Measurements from ENCODE around the gene COL5A1. TPM values are rescaled to one million over a fixed set of nuclear protein-coding genes. Genes with fewer than 3 reads are reported as not detected.
"Not testable (repeated sequence)": the region's sequence is repeated elsewhere in the genome, so short reads cannot be mapped to it uniquely, and the experiment has no call there.

Gene COL5A1
- total and polyA plus RNA-seq, 2 experiments from 2014 or later, result 2.5 to 13.1 TPM

GRCh38 chr9:134702291-134702690 is 60.7 kb downstream of the COL5A1 start:
- no peaks in the 10 kb centered on the region; the same call in 1 of the 2 replicates for H3K4me1 ChIP-seq (ENCODE audit: insufficient read depth)
- H4K20me1 ChIP-seq (replicated peaks; ENCODE audit: insufficient read depth), result no peaks in the 10 kb centered on the region
- no peaks in the 10 kb centered on the region for H3F3A ChIP-seq (replicated peaks; ENCODE audit: low read depth)
- H2AFZ ChIP-seq, result no peak overlapping the region
- no peaks in the 10 kb centered on the region for H3K9me2 ChIP-seq (ENCODE audit: insufficient read depth)
- H3K27ac ChIP-seq (ENCODE audit: low read depth), result no peak overlapping the region
- H3K36me3 ChIP-seq (ENCODE audit: insufficient read depth), result no peaks in the 10 kb centered on the region
- DNase-seq (ENCODE audit: low spot score) (no peak), ATAC-seq (no peak)
- no peaks in the 10 kb centered on the region for H3K9me3 Mint-ChIP-seq
- peaks cover 4% of the 10 kb centered on the region for H3K27me3 Mint-ChIP-seq (ENCODE audit: insufficient read depth, low read depth, poor library complexity)
- TF ChIP-seq JUNB (IDR thresholded peaks at IDR 0.05; ENCODE audit: unreplicated experiment) (no peak), EZH2phosphoT487 (IDR thresholded peaks at IDR 0.05; ENCODE audit: unreplicated experiment) (no peak), CREB1 (CRISPR knock-in tag; IDR thresholded peaks at IDR 0.05; ENCODE audit: low read depth) (no peak), ZNF462 (CRISPR knock-in tag; IDR thresholded peaks at IDR 0.05) (no peak)
- TF ChIP-seq, protein P1, sequence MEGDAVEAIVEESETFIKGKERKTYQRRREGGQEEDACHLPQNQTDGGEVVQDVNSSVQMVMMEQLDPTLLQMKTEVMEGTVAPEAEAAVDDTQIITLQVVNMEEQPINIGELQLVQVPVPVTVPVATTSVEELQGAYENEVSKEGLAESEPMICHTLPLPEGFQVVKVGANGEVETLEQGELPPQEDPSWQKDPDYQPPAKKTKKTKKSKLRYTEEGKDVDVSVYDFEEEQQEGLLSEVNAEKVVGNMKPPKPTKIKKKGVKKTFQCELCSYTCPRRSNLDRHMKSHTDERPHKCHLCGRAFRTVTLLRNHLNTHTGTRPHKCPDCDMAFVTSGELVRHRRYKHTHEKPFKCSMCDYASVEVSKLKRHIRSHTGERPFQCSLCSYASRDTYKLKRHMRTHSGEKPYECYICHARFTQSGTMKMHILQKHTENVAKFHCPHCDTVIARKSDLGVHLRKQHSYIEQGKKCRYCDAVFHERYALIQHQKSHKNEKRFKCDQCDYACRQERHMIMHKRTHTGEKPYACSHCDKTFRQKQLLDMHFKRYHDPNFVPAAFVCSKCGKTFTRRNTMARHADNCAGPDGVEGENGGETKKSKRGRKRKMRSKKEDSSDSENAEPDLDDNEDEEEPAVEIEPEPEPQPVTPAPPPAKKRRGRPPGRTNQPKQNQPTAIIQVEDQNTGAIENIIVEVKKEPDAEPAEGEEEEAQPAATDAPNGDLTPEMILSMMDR (conservative IDR thresholded peaks at IDR 0.05; ENCODE audit: low read depth in 2 of 2), result no peak
- no peak overlapping the region for H3K4me2 ChIP-seq
- H3K36me3 Mint-ChIP-seq (ENCODE audit: low read depth), result no peaks in the 10 kb centered on the region
- no peaks in the 10 kb centered on the region for H3K27me3 ChIP-seq (ENCODE audit: insufficient read depth)
- no peak overlapping the region for H3K4me3 Mint-ChIP-seq
- H3K4me3 ChIP-seq, result no peak overlapping the region
- H3K79me2 ChIP-seq (replicated peaks; ENCODE audit: insufficient read depth), result no peaks in the 10 kb centered on the region
- H3K27ac Mint-ChIP-seq, result no peak overlapping the region
- peaks cover 2% of the 10 kb centered on the region; the same call in 1 of the 3 replicates for H3K4me1 Mint-ChIP-seq

DNA sequence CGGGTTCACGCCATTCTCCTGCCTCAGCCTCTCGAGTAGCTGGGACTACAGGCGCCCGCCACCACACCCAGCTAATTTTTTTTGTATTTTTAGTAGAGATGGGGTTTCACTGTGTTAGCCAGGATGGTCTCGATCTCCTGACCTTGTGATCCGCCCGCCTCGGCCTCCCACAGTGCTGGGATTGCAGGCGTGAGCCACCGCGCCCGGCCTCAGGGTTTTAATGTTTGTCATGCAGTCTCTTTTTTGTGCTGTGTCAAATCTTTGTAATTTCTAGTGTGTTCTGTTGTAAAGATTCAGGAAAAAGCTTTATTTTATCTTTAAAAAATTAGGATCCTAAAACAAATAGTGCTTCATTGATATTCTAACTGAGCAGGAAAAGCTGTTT is 62.1 kb downstream of the COL5A1 start:
- H3K9me3 Mint-ChIP-seq; H3K27ac ChIP-seq (ENCODE audit: low read depth); H3K4me1 Mint-ChIP-seq; H3K27ac Mint-ChIP-seq; H3K4me3 ChIP-seq; H4K20me1 ChIP-seq (replicated peaks; ENCODE audit: insufficient read depth); H3K27me3 ChIP-seq (ENCODE audit: insufficient read depth); H2AFZ ChIP-seq; H3F3A ChIP-seq (replicated peaks; ENCODE audit: low read depth); H3K4me3 Mint-ChIP-seq; DNase-seq (ENCODE audit: low spot score); H3K36me3 Mint-ChIP-seq (ENCODE audit: low read depth); H3K4me1 ChIP-seq (ENCODE audit: insufficient read depth); H3K79me2 ChIP-seq (replicated peaks; ENCODE audit: insufficient read depth); H3K27me3 Mint-ChIP-seq (ENCODE audit: insufficient read depth, low read depth, poor library complexity); ATAC-seq; H3K9me2 ChIP-seq (ENCODE audit: insufficient read depth); H3K36me3 ChIP-seq (ENCODE audit: insufficient read depth); H3K4me2 ChIP-seq: not testable (repeated sequence)

Measured in GM23338 (cell line).